ENCODE results near the gene UQCRHL.

DNA sequence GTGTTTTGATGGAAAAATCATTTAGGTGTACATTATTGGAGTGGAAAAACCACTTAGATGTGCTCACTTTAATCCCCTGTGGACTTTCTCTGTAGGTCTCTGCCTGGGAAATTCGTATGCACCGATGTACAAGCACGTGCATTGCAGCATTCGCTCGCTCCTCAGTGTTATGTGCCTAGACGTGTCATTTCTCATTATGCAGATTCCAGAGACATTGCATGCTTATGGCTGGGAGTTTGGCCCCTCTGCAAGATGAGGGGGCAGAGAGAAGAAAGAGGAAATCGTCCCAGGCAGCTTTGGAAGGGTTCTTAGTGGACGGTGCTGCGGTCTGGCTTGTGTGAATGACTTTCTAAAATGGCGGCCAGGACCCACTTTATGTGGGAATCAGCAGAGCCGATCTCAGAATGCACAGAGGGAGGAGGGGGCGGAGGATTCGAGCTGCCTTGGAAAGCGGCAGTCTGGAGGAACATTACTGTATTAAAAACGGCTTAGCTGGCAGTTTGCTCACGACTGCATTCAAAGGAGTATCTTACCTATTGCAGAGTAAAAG lies 42.4 kb upstream of the UQCRHL start:
- TF ChIP-seq POLR2A (IDR thresholded peaks at IDR 0.05) (no peak), CTCF (IDR thresholded peaks at IDR 0.05) (no peak)

Measured in uterus (tissue), 2 donors.